Measurements from ENCODE around the gene PALM2AKAP2. TPM values are rescaled to one million over a fixed set of nuclear protein-coding genes. Genes with fewer than 3 reads are reported as not detected.

Gene PALM2AKAP2
- total and polyA plus RNA-seq, 10 of the 15 experiments (the other 5 are each of a cell fraction or from before 2014, with no cell fraction given): 0.01 TPM; not detected in 9

GRCh38 chr9:109734814-109735213, 45.2 kb upstream of the PALM2AKAP2 start:
- TF ChIP-seq WRNIP1 (IDR thresholded peaks at IDR 0.05; ENCODE audit: borderline replicate concordance, low read depth, low read length) (no peak), MLLT1 (IDR thresholded peaks at IDR 0.05) (no peak), ZNF217 (IDR thresholded peaks at IDR 0.05) (no peak), ATF2 (IDR thresholded peaks at IDR 0.05; ENCODE audit: low read length) (no peak), NFXL1 (IDR thresholded peaks at IDR 0.05; ENCODE audit: borderline replicate concordance) (no peak), NR2C2 (IDR thresholded peaks at IDR 0.05; ENCODE audit: borderline replicate concordance, control insufficient read depth, insufficient read length, low read depth) (no peak), ETV6 (conservative IDR thresholded peaks at IDR 0.05 in 1 of 2, IDR thresholded peaks at IDR 0.05 in 1 of 2; ENCODE audit: borderline replicate concordance in 1 of 2, low read depth in 1 of 2) (no peak), NKRF (conservative IDR thresholded peaks at IDR 0.05) (no peak), MTA2 (IDR thresholded peaks at IDR 0.05; ENCODE audit: low read depth) (no peak), USF1 (IDR thresholded peaks at IDR 0.05; ENCODE audit: borderline replicate concordance, extremely low read length, insufficient read depth, low read depth, low read length) (no peak), HCFC1 (IDR thresholded peaks at IDR 0.05; ENCODE audit: low read length) (no peak), BCL3 (IDR thresholded peaks at IDR 0.05; ENCODE audit: borderline replicate concordance, insufficient read depth, low read depth, low read length, poor library complexity, severe bottlenecking) (no peak), RFX5 (IDR thresholded peaks at IDR 0.05; ENCODE audit: low read depth, low read length) (no peak), HDAC2 (IDR thresholded peaks at IDR 0.05) (no peak)
- ChIA-PET CTCF (no interaction called here), POLR2A (no interaction called here), SMC1A (ENCODE audit: uncharacterized antibody, unreplicated experiment) (no interaction called here), RAD21 (ENCODE audit: unreplicated experiment) (no interaction called here)
- Histone ChIP-seq H3K36me3 (ENCODE audit: control insufficient read depth in 2 of 2, insufficient read depth in 2 of 2, low read length in 1 of 2) (no peaks in the 10 kb centered on the region), H3K4me2 (ENCODE audit: control insufficient read depth, insufficient read depth) (no peak overlapping the region), H3K4me1 (ENCODE audit: control insufficient read depth, insufficient read depth, low read length) (no peaks in the 10 kb centered on the region), H3K9ac (ENCODE audit: control insufficient read depth, insufficient read depth, low read length) (no peak overlapping the region), H4K20me1 (ENCODE audit: control insufficient read depth, insufficient read depth) (no peaks in the 10 kb centered on the region), H3K4me3 (no peak overlapping the region), H3K9me3 (replicated peaks; ENCODE audit: control insufficient read depth, insufficient read depth, low read length) (no peaks in the 10 kb centered on the region), H2AFZ (ENCODE audit: control insufficient read depth, low read depth, low read length) (no peak overlapping the region), H3K27ac (ENCODE audit: control insufficient read depth, insufficient read depth) (no peak overlapping the region), H3K79me2 (ENCODE audit: control insufficient read depth, insufficient read depth, low read length) (no peaks in the 10 kb centered on the region), H3K27me3 (replicated peaks in 1 of 2; ENCODE audit: control insufficient read depth in 2 of 2, insufficient read depth in 2 of 2, low read length in 1 of 2) (no peaks in the 10 kb centered on the region; a peak in 1 of 4 replicates)
- intact Hi-C loops (cut with micrococcal nuclease; ENCODE audit: unreplicated experiment): no loop called here
- DNase-seq (ENCODE audit: low read depth, low spot score) (no peak), FAIRE-seq (no peak), ATAC-seq (no peak)
- BruUV-seq (replicated peaks): no TSS peak
- in situ Hi-C loops (cut with MboI): no loop called here
- WGBS (ENCODE audit: insufficient coverage, insufficient replicate concordance, low lambda C conversion rate, missing lambda C conversion rate): 3% methylated on average over 2 of the region's 2 CpGs
